ENCODE results near the gene SEPTIN14.

- TF ChIP-seq CTCF (IDR thresholded peaks at IDR 0.05), result no peak
- no peak for TF ChIP-seq EZH2 (IDR thresholded peaks at IDR 0.05)
Measured at GRCh38 chr7:55776196-55776595, 86.4 kb downstream of the SEPTIN14 start.
